Measurements from ENCODE around the gene AGPAT1.

GRCh38 chr6:32137454-32137853, 38.4 kb downstream of the AGPAT1 start:
- TF ChIP-seq, protein P1, sequence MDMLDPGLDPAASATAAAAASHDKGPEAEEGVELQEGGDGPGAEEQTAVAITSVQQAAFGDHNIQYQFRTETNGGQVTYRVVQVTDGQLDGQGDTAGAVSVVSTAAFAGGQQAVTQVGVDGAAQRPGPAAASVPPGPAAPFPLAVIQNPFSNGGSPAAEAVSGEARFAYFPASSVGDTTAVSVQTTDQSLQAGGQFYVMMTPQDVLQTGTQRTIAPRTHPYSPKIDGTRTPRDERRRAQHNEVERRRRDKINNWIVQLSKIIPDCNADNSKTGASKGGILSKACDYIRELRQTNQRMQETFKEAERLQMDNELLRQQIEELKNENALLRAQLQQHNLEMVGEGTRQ (IDR thresholded peaks at IDR 0.05; ENCODE audit: borderline replicate concordance, low read depth, low read length) = no peak
- TF ChIP-seq EP300 (IDR thresholded peaks at IDR 0.05; ENCODE audit: borderline replicate concordance in 1 of 2, low read depth in 1 of 2, low read length in 1 of 2) = no peak
- no peak for TF ChIP-seq GABPA (IDR thresholded peaks at IDR 0.05; ENCODE audit: low read depth)
- TF ChIP-seq, protein P2, sequence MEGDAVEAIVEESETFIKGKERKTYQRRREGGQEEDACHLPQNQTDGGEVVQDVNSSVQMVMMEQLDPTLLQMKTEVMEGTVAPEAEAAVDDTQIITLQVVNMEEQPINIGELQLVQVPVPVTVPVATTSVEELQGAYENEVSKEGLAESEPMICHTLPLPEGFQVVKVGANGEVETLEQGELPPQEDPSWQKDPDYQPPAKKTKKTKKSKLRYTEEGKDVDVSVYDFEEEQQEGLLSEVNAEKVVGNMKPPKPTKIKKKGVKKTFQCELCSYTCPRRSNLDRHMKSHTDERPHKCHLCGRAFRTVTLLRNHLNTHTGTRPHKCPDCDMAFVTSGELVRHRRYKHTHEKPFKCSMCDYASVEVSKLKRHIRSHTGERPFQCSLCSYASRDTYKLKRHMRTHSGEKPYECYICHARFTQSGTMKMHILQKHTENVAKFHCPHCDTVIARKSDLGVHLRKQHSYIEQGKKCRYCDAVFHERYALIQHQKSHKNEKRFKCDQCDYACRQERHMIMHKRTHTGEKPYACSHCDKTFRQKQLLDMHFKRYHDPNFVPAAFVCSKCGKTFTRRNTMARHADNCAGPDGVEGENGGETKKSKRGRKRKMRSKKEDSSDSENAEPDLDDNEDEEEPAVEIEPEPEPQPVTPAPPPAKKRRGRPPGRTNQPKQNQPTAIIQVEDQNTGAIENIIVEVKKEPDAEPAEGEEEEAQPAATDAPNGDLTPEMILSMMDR (IDR thresholded peaks at IDR 0.05) = no peak
- TF ChIP-seq TAF1 (IDR thresholded peaks at IDR 0.05; ENCODE audit: borderline replicate concordance, low read depth, low read length) = no peak
- TF ChIP-seq EZH2phosphoT487 (IDR thresholded peaks at IDR 0.05; ENCODE audit: borderline replicate concordance, low read depth) = no peak
- no peak for TF ChIP-seq YY1 (IDR thresholded peaks at IDR 0.05; ENCODE audit: low read depth)
- TF ChIP-seq FOXM1 (IDR thresholded peaks at IDR 0.05; ENCODE audit: low read depth) = no peak
- no peak for TF ChIP-seq TCF12 (IDR thresholded peaks at IDR 0.05)
- TF ChIP-seq SIN3A (IDR thresholded peaks at IDR 0.05; ENCODE audit: borderline replicate concordance, low read depth, low read length) = no peak
- TF ChIP-seq, protein P3, sequence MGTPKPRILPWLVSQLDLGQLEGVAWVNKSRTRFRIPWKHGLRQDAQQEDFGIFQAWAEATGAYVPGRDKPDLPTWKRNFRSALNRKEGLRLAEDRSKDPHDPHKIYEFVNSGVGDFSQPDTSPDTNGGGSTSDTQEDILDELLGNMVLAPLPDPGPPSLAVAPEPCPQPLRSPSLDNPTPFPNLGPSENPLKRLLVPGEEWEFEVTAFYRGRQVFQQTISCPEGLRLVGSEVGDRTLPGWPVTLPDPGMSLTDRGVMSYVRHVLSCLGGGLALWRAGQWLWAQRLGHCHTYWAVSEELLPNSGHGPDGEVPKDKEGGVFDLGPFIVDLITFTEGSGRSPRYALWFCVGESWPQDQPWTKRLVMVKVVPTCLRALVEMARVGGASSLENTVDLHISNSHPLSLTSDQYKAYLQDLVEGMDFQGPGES (IDR thresholded peaks at IDR 0.05; ENCODE audit: low read depth, low read length) = no peak
- no peak for TF ChIP-seq RAD21 (IDR thresholded peaks at IDR 0.05; ENCODE audit: low read length)
- TF ChIP-seq RFX5 (IDR thresholded peaks at IDR 0.05; ENCODE audit: low read length) = no peak

All from SK-N-SH (cell line).